GM10248 (cell line): ENCODE results near the gene NT5DC3.

Source experiments
- CTCF ChIA-PET: fragments of 300-600 bp; sonication (Branson Sonifier 250); formaldehyde crosslinking; extraction: SDS; loops from one replicate; lab custom pipeline; 2021; ENCODE audit warnings: antibody characterized with exemption; lab: Yijun Ruan, JAX
- POLR2A ChIA-PET: fragments of 350-650 bp; sonication (Branson Sonifier 250); formaldehyde crosslinking; extraction: SDS; loops from one replicate; lab custom pipeline; 2020; ENCODE audit warnings: antibody characterized with exemption; lab: Yijun Ruan, JAX
- DNase-seq: peaks from one replicate; pipeline ENCODE4 v3.0.0; 2012; ENCODE audit errors: extremely low spot score
- CTCF ChIP-seq: IDR thresholded peaks from 2 replicates; pipeline ENCODE4 v1.5.1; 2012; ENCODE audit warnings: mild to moderate bottlenecking, low read depth; ENCODE audit errors: extremely low read depth, missing control alignments, control extremely low read depth

Gene NT5DC3

DNA sequence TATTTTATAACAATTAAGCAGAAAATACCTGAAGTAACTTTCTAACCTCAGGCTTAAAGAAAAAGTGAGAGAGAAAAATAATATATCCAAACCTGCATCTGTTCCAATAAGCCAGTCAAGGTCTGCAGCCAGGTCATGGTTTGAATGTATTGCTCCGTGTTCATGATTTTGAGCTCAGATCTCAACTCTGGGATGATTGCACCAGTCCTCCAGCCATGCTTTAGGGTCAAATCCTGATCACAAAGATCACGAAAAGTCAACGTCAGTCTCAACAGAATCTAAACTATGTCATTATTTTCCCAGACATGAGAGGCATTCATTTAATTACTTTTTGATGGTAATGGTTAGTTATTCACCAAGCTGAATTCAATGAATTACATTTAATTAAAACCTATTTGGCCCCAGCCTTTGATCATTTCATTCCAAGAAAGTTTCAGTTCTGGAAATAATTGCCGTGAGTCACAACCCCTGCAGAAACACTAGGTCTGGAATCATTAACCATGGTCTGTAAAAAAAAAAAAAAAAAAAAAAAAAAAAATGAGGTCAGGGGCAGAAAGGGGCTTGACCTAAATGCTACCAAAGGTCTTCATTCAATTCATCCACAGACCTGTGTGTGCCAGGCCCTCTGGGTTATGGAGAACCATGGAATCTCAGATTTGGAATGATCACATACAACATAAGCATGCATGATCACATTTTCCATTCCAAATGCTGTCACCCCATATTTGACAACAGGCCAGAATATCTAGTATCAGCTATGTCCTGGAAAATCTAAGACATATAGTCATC, 55.6 kb downstream of the NT5DC3 start:
- no peak for DNase-seq
- POLR2A ChIA-PET = no interaction called here
- CTCF ChIA-PET = interaction anchor here (1.3 kb wide), 1 partner anchor 15 kb away, joined by 3 read pairs; no protein-coding TSS in a partner anchor
- TF ChIP-seq CTCF = no peak

- DNase-seq = no peak
- ChIA-PET CTCF (interaction anchor here (1.0 kb wide), 1 partner anchor 9 kb away, joined by 3 read pairs; no protein-coding TSS in a partner anchor), POLR2A (interaction anchor here (0.7 kb wide), 1 partner anchor 1723 kb away, joined by 3 read pairs; no protein-coding TSS in a partner anchor)
- TF ChIP-seq CTCF = no peak
Observed at GRCh38 chr12:103783744-103784664, 57.0 kb downstream of the NT5DC3 start.

DNA sequence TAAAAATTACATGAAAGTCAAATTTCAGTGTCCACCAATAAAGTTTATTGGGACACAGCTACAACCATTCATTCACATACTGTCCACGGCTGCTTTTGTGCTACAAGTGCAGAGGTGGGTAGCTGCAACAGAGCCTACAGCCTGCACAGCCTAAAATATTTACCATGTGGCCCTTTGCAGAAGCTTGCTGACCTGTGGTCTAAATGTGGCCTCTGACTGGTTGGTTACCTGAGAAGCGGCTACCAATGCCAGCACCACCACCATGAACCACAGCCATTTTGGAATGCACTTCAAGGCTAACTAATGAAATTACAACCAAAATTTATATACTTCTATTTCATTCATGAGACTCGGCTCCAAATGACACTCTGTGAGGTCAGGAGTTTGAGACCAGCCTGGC, 58.6 kb downstream of the NT5DC3 start:
- ChIA-PET POLR2A (no interaction called here), CTCF (interaction anchor here (1.0 to 2.1 kb wide), 4 partner anchors 9 to 13 kb away, joined by 3 to 6 read pairs (median 5); no protein-coding TSS in a partner anchor)
- no peak for DNase-seq
- no peak for TF ChIP-seq CTCF

- ChIA-PET POLR2A (no interaction called here), CTCF (interaction anchor here (1.1 to 2.1 kb wide), 4 partner anchors 9 to 328 kb away, joined by 3 to 6 read pairs (median 4); no protein-coding TSS in a partner anchor)
- DNase-seq = no peak
- no peak for TF ChIP-seq CTCF
Observed at GRCh38 chr12:103780992-103781391, 60.0 kb downstream of the NT5DC3 start.

DNA sequence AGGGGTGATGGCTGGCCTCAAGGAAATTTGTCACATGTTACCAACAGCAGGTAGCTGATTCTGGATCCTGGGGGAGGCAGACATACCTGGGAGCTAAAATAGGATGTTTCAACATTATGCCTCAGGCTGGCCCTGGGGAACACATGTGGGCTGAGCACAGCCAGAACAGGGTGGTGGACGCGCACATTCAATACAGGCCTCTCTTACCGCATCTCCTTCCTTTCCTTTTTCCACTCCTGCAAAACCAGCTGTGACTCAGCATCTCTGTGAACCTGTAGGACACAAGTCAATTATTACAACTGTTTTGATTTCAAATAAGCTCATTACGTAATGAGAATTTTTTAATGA, 61.0 kb downstream of the NT5DC3 start:
- TF ChIP-seq CTCF = no peak
- ChIA-PET CTCF (no interaction called here), POLR2A (no interaction called here)
- DNase-seq = no peak

GRCh38 chr12:103779410-103780092, 61.5 kb downstream of the NT5DC3 start:
- ChIA-PET POLR2A (no interaction called here), CTCF (interaction anchor here (1.1 kb wide), 1 partner anchor 8 kb away, joined by 3 read pairs; no protein-coding TSS in a partner anchor)
- TF ChIP-seq CTCF = no peak
- no peak for DNase-seq
